ENCODE measurements around the gene BTNL9. TPM values are rescaled to one million over a fixed set of nuclear protein-coding genes. Genes with fewer than 3 reads are reported as not detected.
"Not testable (repeated sequence)": the region's sequence is repeated elsewhere in the genome, so short reads cannot be mapped to it uniquely, and the experiment has no call there.

Gene BTNL9
- total RNA-seq, 1 experiment from 2014 or later, result not detected

DNA sequence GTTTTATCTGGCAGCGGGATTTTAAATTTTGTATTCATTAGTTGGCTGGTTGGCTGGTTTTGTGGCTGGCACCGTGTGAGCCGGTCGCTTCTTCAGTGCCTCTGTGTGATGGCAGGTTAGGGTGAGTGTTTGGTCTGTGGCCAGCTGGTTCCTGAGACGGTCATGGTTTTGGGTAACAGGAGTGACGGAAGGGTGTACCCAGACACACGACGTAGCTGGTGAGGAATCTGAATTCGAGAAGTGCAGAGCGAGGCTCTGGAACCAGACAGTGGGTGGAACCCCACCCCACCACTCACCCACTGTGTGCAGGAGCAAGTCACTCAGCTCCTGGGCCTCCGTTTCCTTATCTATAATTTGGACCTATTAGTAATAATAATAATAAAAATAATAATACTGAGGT, 2.7 kb downstream of the BTNL9 start:
- DNase-seq (ENCODE audit: low read depth), result no peak

DNA sequence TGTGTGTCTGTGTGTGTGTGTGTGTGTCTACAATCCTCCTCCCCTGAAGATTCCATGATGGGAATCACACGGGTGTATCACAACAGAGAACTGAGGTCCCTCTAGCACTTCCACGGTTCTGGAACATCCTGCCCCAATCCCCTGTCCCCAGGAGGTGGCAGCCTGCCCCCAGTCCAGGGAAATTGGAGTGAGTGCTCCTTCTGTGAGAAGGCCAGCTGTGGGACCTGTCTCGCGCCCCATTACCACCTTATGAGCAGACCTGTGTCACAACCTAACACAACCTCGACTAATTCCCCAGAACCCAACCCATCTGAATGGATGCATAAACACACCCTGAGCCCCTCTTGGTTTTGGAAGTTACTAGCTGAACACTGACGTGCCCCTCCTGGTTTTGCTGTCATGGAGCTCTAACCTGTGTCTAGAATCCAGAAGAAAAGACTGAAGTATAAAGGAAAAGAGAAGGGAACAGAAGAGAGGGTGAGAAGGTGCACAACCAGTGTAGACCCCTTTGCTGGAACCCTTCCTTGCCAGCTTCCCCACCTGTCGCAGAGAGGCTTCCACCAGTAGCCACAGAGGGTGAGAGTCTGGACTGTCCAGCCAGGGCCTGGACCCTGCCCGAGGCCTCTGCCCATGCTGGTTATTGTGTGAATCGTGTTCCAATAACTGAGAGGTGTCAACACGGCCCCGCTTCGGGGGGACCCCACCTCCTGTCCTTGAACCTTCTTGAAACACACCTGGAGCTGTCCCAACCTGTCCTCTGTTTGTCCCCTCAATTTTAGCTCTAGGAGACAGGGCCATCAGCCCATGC, 3.4 kb downstream of the BTNL9 start:
- DNase-seq (ENCODE audit: low read depth), result no peak

DNA sequence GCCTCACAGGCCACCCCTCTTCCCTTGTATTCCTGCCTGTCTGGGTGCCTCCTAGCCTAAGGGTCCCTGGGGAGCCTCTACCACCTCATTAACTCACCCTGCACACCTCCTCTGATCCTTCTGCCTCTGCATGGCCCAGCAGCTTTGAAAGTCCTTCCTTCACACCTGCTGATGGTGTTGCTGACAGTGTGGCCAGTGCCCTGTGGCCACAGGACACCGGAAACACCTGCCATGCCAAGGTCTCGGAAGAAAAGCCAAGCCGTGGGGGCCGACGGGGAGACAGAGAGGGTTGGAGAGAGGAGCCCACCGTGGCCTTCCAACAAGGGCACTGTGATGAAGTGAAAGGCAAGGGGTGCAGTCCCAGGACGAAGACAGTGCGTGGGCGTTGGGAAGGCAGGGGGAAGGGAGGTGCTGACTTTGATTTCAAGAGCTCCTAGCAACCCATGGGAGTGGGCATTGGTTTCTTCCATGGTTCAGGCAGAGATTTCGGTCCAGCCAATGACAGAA, 4.1 kb downstream of the BTNL9 start:
- no peak for DNase-seq (ENCODE audit: low read depth)

DNA sequence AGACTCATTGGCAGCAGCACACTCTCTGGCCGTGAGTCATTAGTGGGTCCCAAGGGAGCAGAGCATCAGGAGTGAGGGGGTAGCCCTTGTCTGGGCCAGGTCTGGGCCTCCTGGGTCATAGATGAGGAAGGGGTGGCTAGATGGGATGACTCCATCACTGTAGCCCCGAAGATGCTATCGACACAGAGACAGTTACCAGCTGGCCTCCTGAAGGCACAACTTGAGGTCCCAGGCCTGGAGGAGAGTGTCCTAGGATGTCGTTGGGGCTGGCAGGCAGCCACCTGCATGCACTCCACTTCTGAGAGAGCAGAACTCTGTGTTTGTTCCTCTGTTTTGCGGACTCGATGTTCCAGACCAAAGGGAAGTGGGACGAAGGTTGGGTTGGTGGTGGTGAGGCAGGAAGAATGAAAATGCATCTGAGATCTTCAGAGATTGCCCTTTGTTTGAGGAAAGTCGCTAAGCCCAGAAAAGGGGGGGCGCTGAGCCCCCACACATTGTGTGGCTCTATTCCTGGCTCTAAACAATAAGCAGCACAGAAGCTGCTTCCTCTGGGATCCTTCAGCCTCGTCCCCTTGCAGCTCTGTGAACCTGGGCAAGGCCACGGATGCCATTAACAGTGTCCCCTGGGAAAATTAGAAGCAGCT, 4.7 kb downstream of the BTNL9 start:
- DNase-seq (ENCODE audit: low read depth), result peak; percentile 12

DNA sequence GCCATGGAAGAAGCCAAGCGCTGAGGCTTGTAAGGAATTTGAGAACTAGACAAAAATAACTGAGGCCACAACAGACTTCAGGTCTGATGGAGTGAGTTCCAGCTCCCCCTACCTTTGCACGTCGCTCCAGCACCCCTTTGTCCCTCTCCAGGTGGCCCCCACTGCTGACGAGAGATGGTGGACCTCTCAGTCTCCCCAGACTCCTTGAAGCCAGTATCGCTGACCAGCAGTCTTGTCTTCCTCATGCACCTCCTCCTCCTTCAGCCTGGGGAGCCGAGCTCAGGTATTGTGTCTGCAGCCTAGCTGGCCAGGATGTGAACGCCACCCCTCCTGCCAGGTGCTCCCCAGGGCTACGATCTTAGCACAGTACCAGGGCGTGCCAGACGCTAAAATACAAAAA, 5.2 kb downstream of the BTNL9 start:
- DNase-seq (ENCODE audit: low read depth), result no peak

DNA sequence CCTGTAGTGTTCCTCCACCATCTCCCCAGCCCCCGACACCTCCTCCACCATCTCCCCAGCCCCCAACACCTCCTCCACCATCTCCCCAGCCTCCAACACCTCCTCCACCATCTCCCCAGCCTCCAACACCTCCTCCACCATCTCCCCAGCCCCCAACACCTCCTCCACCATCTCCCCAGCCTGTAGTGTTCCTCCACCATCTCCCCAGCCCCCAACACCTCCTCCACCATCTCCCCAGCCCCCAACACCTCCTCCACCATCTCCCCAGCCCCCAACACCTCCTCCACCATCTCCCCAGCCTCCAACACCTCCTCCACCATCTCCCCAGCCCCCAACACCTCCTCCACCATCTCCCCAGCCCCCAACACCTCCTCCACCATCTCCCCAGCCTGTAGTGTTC, 5.8 kb downstream of the BTNL9 start:
- DNase-seq (ENCODE audit: low read depth), result not testable (repeated sequence)

DNA sequence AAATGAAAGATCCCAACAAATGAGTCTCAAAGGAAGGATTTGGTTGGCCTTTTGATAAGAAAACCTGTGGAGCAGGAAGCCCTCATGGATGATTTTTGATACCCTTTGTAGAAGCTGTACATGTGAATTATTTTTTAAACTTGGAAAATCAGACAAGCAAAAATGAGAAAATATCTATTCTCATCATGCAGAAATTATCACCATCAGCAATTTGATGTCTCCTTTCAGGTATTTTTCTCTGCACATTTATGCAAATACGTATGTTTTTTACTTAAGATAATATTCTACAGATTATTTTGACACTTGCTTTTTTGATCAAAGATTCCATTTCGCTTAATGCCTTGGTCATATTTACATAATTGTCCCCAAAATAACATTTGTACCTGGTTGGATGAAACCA, 7.2 kb downstream of the BTNL9 start:
- no peak for DNase-seq (ENCODE audit: low read depth)

DNA sequence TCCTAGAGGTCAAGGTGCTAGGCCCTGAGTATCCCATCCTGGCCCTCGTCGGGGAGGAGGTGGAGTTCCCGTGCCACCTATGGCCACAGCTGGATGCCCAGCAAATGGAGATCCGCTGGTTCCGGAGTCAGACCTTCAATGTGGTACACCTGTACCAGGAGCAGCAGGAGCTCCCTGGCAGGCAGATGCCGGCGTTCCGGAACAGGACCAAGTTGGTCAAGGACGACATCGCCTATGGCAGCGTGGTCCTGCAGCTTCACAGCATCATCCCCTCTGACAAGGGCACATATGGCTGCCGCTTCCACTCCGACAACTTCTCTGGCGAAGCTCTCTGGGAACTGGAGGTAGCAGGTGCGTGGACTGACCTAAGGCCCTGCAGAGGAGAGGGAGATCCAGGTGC, 7.9 kb downstream of the BTNL9 start:
- DNase-seq (ENCODE audit: low read depth), result no peak

DNA sequence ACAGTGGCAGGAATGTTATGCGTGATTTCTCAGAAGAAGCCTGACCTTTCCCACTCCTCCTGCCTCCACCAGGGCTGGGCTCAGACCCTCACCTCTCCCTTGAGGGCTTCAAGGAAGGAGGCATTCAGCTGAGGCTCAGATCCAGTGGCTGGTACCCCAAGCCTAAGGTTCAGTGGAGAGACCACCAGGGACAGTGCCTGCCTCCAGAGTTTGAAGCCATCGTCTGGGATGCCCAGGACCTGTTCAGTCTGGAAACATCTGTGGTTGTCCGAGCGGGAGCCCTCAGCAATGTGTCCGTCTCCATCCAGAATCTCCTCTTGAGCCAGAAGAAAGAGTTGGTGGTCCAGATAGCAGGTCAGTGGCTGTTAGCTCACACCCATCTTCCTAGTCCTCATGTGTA, 9.9 kb downstream of the BTNL9 start:
- no peak for DNase-seq (ENCODE audit: low read depth)

DNA sequence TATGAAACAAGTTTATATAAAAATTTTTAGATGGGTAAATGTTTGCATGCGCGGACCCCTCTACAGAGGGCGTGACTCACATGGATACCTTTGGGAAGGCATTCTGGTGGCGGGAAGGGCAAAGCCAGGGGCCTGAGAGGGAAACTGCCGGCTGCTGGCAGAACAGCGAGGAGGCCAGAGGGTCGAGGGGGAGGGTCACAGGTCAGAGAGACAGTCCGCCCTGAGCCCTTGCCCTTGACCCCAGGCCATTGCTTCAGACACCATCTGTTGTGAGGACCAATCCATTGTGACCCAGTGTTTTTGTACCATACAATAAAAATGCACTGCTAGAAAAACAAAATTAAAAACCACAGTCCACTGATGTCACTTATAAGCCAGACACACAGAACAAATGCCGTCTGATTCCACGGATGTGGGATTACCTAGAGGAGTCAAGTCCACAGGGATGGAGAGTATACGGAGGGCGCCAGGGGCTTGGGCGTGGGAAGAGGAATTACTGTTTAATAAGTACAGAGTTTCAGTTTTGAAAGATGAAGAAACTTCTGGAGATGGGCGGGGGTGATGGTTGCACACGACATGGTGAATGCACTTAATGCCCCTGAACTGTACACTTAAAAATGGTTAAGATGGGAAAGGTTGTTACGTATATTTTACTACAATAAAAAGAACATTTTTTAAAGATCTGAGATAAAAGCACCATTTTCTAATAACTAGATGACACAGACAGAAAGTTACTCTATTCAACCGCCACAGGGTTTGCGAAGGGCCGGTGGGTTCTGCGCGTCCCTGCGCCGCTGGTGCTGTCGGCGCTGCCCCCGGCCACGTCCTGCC, 12.0 kb downstream of the BTNL9 start:
- no peak for DNase-seq (ENCODE audit: low read depth)

DNA sequence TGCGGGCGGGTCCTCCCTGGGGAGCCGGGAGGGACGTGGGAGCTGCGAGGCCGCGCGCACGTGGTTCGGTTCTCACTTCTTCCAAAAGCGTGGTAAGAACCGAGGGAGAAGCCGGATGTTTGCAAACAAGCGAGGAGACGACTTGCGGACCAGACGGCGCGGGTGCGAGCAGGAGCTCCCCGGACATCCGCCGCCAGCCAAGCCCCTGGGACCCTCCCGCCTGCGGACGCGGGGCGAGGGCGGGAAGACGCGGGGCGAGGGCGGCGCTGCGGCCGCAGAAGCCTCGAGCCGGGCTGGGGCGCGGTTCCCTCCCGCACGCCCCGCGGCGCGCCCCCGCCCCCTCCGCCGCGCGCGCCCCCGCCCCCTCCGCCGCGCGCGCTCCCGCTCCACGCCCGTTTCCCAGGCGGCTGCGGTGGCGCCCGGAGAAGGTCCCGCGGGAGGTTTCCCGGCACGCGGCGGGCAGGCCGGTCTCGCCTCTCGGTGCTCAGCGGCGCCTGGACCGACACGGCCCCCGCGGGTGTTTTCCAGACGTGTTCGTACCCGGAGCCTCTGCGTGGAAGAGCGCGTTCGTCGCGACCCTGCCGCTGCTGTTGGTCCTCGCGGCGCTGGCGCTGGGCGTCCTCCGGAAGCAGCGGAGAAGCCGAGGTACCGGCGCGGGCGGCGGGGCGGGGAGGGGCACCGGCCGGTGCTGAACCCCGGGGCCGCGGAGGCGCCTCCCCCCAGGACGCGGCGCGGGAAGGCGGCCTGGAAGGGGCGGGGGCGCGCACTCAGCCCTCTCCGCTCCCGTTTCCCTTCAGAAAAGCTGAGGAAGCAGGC, 12.8 kb downstream of the BTNL9 start:
- DNase-seq (ENCODE audit: low read depth), result no peak

DNA sequence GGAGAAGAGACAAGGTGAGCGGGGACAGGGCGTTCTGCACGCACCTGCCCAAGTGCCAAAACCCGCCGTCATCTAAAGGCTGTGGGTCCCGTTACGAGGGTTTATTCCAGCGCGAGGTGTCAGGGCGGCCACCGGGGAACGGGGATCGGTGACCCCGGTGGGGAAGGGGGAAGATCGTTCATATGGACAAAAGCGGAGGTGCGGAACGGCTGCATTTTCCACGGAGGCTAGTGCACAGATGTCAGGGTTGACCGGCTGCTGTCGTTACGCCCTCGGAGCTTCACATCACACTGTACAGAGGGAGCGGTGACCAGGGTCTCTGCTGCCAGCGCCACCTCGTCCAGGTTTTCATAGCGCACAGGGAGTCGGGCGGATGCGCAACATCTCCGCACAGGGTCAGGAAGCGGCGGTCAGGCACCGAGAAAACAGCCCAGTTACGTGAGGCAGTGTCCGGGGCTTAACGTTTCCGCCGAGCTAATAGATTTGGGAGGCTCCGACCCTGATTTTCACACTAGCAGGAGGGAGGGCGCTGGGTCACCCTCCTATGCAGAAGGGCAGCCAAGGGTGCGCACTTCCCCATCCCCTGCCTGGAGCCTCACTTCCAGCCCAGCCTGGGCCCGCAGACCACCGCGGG, 13.5 kb downstream of the BTNL9 start:
- DNase-seq (ENCODE audit: low read depth), result no peak

DNA sequence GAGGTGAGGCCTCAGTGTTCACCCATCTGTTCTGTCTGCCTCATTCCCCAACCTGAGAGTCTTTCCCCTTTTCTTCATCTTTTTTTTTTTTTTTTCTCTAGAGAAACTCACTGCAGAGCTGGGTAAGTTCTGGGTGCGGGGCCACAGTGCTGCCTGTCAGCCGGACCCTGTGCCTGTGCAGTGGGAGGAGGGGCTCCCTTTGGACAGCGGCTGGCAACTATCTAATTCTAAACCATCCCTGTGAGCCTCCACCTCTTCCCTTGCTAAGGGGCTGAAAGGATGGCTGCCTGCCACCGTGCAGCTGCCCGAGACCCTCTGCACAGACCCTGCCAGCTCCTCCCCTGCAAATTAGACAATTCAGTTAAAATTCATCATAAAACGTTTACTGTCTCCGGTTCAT, 14.1 kb downstream of the BTNL9 start:
- DNase-seq (ENCODE audit: low read depth), result no peak

DNA sequence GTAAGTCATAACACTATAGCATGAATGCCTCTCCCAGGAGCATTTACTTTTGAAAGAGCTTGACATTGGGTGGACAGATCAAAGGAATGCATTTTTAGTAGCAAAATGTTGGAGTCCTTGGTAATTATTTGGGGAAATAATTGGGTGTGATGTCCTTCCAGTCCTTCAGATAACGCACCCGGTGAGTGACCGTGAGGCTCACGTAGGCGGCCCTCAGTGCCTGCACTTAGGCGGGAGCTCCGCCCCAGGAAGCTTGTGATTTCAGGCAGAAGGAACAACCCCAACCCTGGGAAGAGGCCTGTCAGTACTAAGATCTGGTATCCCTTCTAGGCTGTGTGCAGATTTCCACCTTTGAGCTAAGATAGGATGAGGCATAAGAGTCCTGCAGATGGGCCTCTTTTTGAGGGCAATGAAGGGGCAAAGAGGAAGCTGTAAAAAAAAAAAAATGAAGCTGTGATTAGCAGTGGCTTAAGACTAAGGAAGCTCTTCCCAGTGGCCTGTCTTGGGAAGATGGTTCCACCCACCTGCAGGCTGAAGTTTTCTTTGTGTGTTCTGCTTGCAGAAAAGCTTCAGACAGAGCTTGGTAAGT, 14.9 kb downstream of the BTNL9 start:
- DNase-seq (ENCODE audit: low read depth), result no peak

DNA sequence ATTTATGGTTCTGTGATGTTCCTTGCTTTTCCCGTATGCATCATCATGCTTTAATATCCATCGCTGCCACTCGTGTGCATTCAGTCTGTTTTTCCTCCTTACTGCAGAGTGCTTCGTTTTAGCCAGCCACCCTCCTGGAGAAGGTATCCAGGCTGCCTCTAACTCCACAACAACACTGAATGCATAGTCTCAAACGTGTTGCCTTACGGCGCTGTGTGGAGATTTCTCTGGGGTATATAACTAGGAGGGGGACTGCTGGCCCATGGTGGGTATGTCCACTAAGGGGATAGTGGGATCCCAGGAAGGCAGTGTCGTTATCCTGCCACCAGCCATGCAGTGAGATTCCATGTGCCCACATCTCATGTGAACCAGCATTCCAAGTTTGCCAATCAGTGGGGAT, 16.4 kb downstream of the BTNL9 start:
- no peak for DNase-seq (ENCODE audit: low read depth)

DNA sequence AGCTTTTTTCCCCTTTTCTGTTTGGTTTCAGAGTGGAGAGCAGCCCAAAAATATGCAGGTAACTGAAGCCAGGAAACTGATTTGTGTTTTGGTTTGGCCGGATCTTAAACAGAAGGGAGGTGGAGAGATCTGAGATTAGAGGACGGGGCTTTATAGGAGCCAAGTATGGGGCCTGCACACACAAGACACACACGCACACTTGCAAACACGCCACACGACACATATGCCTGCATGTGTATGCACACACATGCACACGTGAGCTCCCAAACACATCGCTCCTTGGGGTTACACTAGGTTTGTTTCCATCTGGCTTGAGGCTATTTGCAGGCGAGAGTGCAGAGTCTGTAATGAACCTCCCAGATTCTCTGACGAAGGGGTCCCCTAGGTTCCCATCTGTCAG, 18.3 kb downstream of the BTNL9 start:
- no peak for DNase-seq (ENCODE audit: low read depth)

DNA sequence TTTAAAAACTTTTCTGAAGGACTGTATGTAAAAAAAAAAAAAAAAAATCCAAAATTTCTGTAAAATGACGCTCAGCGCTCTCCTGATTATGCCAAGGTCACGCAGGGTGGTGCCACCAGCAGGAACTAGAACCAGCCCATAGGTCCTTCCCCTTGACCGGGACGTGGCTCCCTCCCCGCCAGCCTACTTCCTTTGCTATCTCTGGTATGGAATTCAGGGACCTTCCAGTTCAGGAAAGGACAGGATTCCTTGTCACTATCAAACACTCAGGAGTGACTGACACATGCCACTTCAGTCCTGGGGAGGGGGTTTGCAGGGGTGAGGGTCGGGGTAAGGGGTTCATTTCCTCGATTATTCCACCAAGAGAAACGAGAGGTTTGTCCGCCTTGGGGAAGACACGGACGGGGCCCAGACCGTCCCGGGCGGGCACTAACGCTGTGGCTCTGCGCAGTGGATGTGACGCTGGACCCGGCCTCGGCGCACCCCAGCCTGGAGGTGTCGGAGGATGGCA, 18.8 kb downstream of the BTNL9 start:
- DNase-seq (ENCODE audit: low read depth), result no peak

DNA sequence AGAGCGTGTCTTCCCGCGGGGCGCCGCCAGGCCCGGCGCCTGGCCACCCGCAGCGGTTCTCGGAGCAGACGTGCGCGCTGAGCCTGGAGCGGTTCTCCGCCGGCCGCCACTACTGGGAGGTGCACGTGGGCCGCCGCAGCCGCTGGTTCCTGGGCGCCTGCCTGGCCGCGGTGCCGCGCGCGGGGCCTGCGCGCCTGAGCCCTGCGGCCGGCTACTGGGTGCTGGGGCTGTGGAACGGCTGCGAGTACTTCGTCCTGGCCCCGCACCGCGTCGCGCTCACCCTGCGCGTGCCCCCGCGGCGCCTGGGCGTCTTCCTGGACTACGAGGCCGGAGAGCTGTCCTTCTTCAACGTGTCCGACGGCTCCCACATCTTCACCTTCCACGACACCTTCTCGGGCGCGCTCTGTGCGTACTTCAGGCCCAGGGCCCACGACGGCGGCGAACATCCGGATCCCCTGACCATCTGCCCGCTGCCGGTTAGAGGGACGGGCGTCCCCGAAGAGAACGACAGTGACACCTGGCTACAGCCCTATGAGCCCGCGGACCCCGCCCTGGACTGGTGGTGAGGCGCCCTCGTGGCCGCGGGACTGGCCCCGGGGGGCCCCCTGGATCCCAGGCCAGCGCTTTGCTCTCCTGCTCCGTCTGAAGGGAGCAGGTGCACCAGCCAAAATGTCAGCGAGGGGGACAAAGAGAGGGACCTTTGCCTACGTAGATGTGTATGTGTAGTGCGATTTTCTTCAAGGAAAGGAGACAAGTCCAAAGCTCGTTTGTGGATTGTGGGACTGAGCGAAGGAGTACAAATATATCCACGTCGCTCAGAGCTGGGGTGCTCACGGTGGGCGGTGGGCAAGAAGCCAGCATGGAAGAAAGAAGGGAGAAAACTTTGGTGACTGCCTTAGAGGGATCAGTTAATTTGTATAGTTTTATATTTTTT, 19.5 kb downstream of the BTNL9 start:
- no peak for DNase-seq (ENCODE audit: low read depth)

DNA sequence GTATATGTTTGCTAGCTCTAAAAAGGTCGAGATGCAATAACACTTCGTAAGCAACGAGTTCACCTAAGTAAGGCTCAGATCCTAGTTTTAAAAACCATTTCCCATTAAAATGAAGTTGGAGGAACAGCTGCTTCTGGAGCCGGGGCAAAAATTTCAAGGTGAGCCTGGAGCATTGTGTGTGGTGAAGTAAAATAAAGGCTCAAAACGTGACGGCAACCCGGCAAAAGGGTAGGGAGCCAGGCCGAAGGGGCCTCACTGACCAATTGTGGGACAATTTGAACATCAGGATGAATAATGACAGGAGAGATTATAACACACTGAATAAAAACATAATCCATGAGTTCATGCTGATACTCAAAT, 20.1 kb downstream of the BTNL9 start:
- no peak for DNase-seq (ENCODE audit: low read depth)
